ENCODE measurements around the gene TRMT2A.
"Not testable (repeated sequence)": the region's sequence is repeated elsewhere in the genome, so short reads cannot be mapped to it uniquely, and the experiment has no call there.

TRMT2A gene, protein sequence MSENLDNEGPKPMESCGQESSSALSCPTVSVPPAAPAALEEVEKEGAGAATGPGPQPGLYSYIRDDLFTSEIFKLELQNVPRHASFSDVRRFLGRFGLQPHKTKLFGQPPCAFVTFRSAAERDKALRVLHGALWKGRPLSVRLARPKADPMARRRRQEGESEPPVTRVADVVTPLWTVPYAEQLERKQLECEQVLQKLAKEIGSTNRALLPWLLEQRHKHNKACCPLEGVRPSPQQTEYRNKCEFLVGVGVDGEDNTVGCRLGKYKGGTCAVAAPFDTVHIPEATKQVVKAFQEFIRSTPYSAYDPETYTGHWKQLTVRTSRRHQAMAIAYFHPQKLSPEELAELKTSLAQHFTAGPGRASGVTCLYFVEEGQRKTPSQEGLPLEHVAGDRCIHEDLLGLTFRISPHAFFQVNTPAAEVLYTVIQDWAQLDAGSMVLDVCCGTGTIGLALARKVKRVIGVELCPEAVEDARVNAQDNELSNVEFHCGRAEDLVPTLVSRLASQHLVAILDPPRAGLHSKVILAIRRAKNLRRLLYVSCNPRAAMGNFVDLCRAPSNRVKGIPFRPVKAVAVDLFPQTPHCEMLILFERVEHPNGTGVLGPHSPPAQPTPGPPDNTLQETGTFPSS

DNA sequence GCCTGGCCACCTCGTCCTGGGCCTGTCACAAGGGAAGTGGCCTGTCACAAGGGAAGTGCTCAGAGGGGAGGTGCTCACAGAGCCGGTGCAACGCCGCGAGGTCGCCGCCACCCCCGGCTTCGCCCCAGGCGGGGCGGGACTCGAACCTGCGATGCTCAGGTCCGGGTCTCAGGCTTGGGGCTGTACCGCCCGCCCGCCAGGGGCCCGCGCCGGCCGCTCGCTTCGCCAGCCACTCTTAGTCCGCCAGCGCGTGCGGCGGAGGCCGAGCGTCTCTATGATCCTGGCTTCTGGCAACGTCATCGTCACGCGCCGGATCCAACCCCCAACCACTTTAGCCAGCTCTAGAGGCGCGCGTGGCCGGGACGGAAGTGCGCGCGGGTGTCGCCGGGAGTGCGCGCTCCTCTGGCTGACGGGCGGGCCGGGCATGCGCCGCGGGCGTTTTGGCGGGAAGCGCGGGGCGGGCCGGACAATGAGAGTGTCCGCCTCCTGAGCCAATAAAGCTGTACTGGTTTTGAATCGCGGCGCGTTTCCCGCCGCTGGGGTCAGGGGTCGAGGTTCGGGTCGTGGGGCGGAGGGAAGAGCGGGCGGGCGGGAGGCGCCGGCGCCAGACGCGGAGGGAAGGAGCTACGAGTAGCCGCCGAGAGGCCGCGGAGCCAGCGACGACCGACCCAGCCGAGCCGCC, at the start of gene TRMT2A:
TSS of gene TRMT2A (minus strand) at position 276 of the 682 bp plus-strand sequence. CDS start 320 bp downstream, outside the sequence.
- DNase-seq = peak; percentile 97 to 99

DNA sequence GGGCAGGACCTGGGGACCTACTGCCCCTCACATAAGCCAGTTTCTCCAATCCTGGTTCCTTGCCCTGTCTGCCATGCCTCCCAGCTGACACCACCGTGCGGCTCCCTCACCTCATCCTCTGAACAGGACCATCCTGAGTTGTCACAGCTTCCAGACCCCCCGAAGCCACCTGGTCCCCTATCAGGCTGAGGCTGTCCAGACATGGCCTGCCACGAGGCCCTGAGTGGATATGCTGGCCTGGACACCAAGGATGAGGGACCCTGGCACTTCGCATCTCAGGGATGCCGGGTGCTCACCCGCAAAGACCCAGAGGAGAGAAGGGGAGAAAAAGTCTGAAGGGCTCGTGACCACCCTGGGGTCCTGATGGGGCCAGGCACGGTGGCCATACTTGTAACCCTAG, 49.7 kb upstream of the TRMT2A start:
- no peak for DNase-seq

DNA sequence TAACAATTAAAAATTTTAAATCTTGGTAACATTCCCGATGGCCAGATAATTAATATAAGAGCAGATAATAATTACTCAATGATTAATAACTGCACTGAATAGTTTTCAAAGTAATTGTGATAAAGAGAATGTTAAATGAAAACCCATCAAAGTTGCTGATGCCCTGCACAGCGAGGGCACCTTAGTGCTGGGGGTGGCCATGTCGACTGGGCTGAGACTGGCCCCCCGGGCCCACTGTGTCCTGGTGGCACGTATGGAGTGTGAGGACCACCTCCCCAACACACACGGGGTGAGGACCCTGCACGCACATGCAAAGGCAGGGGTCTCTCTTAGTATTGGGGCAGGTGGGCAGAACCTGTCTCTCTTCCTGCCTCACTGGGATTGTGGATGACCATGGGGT, 48.9 kb upstream of the TRMT2A start:
- DNase-seq = no peak

DNA sequence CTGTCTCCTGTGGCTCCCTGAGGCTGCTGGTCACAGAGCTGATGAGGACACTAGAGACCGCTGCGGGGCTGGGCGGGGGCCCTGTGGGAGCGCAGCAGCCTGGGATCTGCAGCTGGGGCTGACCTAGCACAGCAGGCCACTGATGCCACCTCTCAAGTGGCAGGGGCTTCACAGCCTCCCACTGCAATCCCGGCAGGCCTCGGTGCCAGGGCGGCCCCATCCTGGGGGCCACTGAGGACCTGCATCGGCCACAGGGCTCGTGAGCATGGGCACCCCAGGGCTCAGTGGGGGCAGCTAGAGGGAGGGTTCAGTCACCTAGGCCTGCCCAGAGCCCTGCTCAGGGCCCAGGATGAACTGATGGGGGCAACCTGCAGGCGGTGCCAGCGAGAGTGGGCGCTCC, 48.4 kb upstream of the TRMT2A start:
- no peak for DNase-seq

DNA sequence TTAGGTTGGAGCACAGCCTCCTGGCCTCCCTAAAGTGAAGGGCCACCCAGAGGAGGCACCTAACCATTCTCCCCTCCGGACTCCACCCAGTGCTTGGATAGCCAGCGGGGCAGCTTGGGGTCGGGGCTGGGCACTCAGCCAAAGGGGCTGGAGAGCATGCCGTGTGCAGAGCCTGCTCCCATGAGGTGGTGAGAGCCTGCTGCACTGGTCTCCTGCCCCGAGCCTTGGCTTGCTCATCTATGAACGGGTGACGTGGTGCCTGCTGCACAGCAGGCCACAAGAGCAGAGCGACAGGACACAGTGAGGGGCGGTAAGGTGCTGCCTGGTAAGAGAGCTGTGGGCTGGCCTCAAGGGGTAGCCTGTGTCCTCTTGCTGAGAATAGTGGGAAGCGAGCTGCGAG, 47.8 kb upstream of the TRMT2A start:
- DNase-seq = no peak

DNA sequence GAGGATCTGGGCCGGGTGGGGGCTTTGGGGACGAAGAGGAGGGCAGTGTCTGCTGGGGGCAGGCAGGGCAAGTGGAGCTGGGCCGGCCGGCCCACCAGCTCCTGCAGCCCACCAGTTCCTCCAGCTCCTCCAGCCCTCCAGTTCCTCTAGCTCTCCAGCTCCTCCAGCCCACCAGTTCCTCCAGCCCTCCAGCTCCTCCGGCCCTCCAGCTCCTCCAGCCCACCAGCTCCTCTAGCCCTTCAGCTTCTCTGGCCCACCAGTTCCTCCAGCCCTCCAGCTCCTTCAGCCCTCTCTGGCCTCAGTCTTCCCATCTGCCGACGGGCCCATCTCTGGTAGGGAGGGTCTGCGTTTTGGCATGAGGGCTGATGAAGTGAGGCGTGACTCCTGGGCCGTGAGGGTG, 43.0 kb upstream of the TRMT2A start:
- DNase-seq = no peak

DNA sequence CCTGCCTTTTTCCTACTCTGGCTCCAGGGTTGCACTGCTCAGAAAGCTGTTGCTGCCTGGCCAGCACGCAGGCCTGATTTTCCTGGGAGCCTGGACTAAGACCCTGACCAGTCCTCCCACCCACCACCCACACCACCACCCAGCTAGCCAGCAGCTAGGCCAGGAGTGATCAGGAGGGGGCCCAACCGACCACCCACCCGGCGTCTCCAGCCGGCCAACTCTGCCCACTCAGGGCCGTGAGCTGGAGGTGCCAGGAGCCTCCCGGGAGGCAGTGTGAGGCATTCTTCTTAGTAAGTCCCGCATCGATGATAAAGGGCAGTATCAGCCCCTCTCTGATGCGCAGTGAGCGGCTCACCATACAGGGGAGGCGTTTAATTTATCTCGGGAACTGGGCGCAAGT, 42.5 kb upstream of the TRMT2A start:
- DNase-seq = not testable (repeated sequence)

DNA sequence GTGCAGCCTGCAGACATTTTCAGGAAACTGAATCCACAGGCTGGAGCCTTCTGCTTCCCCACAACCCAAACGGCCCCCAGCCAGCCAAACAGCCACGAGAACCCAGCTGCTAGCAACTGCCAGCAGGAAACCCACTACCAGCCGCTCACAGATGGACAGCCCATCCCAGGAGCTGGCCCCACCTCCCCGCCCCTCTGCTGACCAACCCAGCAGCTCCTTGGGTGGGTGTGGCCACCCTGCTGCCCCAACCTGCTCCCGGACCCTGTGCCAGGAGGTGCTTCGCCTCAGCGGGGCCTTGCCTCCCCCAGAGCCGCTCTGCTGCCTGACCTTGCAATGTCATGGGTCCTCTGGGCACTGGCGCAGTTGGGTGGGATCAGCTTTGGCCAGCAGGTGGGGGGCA, 42.0 kb upstream of the TRMT2A start:
- peak; percentile 51 to 84 for DNase-seq

DNA sequence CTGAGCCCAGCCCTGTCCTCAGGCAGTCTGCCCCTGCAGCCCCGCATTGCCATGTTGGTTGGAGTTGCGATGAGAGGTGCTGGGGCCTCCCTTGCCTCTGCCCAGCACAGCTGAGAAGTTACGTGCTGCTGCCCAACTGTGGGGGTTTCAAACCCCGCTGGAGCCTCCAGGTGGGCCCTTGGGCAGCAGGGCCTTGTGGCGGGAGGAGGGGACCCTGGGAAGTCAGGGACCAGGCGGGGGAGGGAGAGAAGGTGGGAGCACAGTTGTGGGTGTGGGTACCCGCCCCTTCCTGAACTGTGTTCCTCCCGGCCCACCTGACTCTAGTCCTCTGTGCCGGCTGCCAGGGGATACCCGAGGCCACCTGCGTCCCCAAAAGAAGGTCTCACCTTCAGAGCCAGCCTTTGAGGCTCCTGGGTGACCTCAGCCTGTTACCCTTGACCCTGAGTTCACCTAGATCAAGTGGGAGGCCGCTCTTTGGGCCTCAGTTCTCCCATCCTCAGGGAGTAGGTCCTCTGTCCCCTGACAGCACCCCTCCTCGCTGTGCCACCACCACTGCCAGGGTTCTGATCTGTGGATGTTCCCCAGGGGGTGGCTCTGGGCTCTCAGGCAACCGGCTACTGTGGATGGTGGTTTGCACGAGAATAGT, 41.5 kb upstream of the TRMT2A start:
- DNase-seq = no peak

DNA sequence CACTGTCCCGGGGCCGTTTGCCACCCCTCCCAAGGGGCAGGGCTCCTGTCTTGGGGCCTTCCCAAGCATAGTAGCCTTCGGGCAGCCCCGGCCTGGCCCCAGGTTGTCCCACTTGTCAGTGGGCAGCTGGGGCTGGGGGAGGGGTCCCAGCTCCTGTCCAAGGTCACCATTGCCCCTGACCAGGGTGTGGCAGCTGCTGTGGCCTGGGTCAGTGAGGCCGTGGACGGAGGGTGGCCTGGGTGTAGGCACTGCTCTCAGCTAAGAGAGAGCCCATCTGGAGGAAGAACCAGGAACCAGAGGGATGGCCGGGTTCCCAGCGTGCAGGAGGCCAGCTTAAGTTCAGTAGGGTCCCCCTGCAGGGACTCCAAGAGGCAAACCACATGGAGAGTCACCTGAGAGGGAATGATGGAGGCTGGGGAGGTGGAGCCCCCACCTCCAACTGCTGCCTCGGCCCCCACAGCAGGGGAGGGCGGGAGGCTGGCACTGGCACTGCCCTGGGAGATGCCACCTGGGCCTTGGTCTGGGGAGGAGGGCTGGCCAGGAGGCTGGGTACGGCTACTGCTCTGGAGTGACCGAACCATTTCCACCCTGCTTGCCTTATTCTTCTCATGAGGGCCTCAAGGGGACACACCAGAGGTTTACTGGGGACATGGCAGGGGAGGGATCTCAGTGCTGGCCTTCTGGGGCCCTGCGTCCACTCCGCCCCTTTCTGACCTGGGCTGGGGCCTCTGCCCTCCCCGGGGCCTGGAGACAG, 40.6 kb upstream of the TRMT2A start:
- DNase-seq = no peak

DNA sequence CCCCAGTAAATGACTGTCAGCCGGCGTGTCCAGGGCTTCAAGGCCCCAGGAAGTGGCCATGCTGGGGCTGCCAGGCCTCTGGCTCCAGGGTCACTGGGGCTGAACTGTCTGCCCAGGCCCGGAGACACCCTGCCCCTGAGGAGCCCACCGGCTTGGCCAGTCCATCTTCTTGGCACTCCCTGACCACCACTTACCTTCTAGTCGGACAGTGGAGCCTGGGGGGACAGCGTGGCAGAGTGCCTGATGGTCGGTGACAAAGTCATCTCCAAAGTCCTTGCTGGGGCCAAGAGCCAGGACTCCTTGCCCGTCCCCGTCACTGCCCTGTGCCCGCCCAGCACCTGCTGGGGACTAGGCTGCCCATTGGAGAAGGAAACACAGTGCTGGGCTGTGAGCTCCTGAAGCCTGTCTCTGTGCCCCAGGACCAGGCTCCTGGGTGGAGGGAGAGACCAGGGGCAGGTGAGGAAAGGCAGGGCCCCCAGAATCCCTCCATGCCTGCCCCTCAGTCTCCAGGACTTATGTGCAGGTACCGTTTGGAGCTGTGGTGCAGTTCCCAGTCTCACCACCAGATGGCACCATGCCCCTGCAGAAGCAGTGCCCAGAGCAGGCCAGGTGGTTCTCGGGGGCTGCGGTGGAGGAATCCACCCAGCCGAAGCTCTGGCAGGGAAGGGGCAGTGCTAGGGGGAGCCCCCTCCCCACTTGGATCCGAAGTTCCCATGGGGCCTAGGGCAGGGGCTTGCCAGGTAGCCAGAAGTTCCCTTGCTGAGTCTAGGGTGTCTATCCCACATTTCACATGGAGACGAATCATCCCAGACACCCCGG, 39.8 kb upstream of the TRMT2A start:
- peak in 1 of 2 experiments; percentile 86 for DNase-seq

DNA sequence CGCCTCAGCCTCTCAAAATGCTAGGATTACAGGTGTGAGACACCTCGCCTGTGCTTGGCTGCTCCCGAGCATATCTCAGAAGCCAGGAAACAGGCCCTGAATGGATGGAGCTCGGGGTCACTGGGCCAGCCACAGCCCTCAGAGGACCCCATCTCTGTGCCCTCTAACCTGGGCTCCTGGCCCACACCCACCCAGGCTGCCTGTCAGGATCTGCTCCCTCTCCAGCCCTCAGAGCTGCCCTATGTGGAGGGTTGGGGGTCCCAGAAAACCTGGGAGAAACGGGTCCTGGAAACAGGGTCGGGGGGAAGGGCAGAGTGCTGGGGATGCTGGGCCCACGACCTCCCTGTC, 39.0 kb upstream of the TRMT2A start:
- DNase-seq = no peak

DNA sequence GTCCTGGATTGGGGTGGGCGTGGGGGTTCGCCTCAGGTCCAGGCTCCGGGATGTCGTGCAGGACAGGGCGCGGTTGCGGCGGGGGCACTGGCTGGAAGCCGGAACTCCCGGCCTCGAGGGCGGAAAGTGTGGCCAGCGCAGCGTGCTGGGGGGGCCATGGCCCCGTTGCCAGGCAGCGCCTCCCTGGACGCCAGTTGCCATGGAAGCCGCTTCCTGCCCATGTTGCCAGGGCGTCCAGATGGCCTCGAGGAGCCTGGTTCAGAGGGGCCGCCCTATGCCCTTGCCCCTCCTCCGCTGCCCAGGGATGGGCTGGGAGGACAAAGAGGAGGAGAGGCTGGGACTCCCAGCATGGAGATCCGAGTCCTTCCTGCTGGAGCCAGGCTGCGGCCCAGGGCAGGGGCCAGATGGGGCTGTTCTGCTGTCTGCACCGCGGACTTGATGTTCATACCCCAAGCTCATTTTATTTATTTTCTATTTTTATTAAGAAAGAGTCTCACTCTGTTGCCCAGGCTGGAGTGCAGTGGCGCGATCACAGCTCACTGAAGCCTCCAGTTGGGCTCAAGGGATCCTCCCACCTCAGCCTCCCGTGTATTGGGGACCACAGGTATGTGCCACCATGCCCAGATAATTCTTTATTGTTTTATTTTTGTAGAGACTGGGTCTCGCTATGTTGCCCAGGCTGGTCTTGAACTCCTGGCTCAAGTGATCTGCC, 38.5 kb upstream of the TRMT2A start:
- DNase-seq = peak; percentile 94 to 97

DNA sequence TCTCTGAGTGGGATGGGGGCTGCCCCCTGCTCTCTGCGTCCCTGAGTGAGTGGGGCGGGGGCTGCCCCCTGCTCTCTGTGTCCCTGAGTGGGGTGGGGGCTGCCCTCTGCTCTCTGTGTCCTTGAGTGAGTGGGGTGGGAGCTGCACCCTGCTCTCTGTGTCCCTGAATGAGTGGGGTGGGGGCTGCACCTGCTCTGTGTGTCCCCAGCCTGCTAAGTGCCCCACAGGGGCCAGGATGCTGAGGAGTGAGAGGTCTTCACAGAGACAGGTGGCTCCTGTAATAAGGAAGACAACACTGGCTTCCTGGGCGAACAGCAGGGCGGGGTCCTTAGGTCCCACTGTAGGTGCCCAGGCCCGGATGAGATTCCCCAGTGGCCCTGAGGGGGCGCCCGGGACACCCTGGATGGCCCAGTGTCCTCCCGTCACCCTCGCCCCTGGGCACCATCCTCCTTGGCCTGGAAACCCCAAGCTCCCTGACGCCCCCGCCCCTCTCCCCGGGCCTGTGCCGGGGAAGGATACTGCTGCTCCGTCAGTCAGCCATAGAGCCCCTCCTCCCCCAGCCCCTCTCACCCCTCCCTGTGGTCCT, 37.7 kb upstream of the TRMT2A start:
- peak; percentile 40 to 68 for DNase-seq

DNA sequence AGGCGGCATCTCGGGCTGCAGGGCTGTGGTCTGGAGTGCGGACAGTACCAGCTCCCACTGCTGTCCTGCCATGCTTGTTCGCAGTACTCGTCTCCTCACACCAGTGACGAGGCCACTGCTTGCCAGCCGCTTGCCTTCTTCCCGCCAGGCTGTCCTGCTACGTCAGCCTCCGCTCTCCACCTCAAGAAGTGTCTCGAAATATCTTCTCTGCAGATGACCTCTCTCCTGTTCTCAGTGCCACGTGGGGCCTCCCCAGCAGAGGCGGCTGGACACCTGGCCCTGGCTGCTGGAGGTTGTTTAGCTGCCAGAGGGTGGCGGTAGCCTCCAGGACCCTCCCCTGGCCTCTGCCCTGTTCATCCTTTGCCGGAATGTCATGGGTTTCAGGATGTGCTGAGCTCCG, 36.9 kb upstream of the TRMT2A start:
- no peak for DNase-seq

DNA sequence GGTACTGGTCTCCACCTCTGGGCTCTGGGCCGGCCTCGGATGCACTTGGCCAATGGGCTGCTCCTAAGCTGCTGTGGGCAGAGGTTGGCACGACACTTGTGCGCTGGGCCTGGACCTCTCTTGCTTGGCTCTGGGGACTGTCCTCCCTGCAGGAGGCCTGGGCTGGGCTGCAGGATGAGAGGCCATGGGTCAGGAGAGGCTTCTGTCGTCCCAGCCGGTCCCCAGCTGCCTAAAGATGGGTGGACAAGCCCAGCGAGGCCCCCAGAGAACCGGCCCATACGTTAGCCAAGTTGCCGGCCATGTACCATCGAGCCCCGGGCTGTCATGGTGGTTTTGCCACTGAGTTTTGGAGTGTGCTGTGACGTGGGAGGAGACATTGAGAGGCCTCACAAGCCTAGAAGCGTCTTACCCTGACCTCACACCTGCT, 35.5 kb upstream of the TRMT2A start:
- DNase-seq = no peak

DNA sequence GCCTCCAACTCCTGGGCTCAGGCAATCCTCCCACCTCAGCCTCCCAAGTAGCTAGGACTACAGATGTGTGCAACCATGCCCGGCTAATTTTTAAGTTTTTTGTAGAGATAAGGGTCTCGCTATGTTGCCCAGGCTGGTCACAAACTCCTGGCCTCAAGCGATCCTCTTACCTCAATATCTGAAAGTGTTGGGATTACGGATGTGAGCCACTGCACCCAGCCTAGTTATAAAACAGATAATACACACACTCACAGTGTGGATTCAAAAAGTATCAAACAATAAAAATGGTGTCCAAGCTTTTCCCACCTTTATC, 34.2 kb upstream of the TRMT2A start:
- DNase-seq = no peak

DNA sequence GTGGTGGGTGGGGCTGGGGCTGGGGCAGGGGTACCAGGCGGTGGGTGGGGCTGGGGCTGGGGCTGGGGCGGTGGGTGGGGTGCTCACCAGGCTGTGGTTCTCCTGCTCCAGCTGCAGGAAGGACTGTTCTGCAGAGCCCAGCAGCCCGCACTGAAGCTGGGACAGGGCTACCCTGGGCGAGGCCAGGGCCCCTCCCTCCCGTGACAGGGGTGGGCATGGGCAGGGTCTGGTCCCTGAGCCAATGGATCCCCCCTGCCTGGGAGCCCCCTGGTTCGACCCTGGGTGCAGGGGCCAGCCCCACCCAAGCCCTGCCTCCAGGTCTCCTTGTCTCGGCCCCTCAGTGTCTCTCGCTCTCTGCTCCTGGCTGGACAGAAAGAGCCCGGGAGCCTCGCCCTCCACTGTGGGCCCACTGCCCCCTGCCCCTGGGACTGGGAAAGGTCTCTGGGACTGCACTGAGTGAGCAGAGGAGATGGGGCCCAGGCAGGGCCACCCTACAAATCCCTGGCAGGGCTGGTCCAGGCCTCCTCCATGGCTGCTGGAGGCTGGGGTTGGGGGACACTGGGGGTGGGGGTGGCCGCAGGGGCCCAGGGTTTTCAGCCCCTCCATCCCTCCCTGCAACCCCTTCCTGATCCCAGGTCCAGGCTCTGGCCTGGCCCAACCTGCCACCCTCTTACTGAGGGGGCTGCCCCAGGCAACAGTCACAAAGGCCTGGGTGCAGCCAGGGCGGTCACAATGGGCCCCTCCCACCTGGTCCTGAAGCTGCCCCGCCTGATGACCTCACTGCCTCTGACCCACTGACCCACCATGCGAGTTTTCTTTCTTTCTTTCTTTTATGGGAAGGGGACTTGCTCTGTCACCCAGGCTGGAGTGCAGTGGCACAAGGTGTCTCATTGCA, 33.6 kb upstream of the TRMT2A start, which contains the start of gene CCDC188:
TSS of gene CCDC188 (minus strand) at position 675 of the 895 bp plus-strand sequence. CDS start at position 606, 69 bp downstream.
- no peak for DNase-seq
